Gastrocnemius medialis (tissue), 4 donors: Measurements from ENCODE around the gene MEGF11. TPM values are rescaled to one million over a fixed set of nuclear protein-coding genes. Genes with fewer than 3 reads are reported as not detected.

Experiments used
- ATAC-seq, 2 donors: fragments of 150-250 bp; one replicate each; pipeline ENCODE4 v1.9.1; 2016
- DNase-seq, 2 donors: peaks; one replicate each; pipeline ENCODE4 v3.0.0-alpha.2; 2019
- H3K27ac ChIP-seq, 4 donors: fragments of 200-600 bp; sonication (generic); 1 replicate in 1 of 4; 2 replicates in 3 of 4; pipeline ENCODE4 v1.5.1; 2016 to 2018; ENCODE audit warnings: mild to moderate bottlenecking in 2 of 4, moderate library complexity in 1 of 4
- H3K27me3 ChIP-seq, 3 donors: fragments of 200-600 bp; sonication (generic) in 2 of 3; 1 replicate in 1 of 3; 2 replicates in 2 of 3; pipeline versions ENCODE4 v1.5.1 to v1.6.0; 2016 to 2019; ENCODE audit warnings: mild to moderate bottlenecking in 1 of 3, moderate library complexity in 1 of 3
- H3K36me3 ChIP-seq, 2 donors: fragments of 200-600 bp; sonication (generic) in 1 of 2; one replicate each; pipeline ENCODE4 v1.5.1; 2017 to 2018
- H3K4me1 ChIP-seq, 2 donors: fragments of 200-600 bp; sonication (generic) in 1 of 2; one replicate each; pipeline ENCODE4 v1.5.1; 2016 to 2017; ENCODE audit warnings: mild to moderate bottlenecking in 2 of 2
- H3K4me3 ChIP-seq, 4 donors: fragments of 200-600 bp; sonication (generic) in 3 of 4; 1 replicate in 1 of 4; 2 replicates in 3 of 4; pipeline ENCODE4 v1.5.1; 2016 to 2019; ENCODE audit warnings: mild to moderate bottlenecking in 2 of 4
- H3K9me3 ChIP-seq, 3 donors: fragments of 200-600 bp; sonication (generic) in 2 of 3; 1 replicate in 1 of 3; 2 replicates in 2 of 3; pipeline ENCODE4 v1.5.1; 2016 to 2019
- POLR2A ChIP-seq, 2 donors: fragments of 450-650 bp; IDR thresholded peaks; one replicate each; pipeline ENCODE4 v1.6.1; 2017; ENCODE audit warnings: antibody characterized with exemption in 2 of 2, mild to moderate bottlenecking in 2 of 2, moderate library complexity in 2 of 2
- in situ Hi-C, 4 donors: fragments of 200-750 bp; cut with MboI; loops; one replicate each; pipeline versions ENCODE4 v1.15.0 to v1.8.0; 2017; ENCODE audit warnings: low sequenced_read_pairs in 4 of 4
- intact Hi-C: fragments of 100-400 bp; cut with DNase I; formaldehyde crosslinking; loops from one replicate; pipeline ENCODE4 v1.15.1; 2023; ENCODE audit warnings: low total_unique reads
- total RNA-seq, 4 donors: library from RNA; depleted of rRNA; stranded (reverse); fragments of >200 nt; gene quantifications; one replicate each; pipeline versions ENCODE4 v1.1.0 to v1.2.3, GENCODE V29; 2016
- TF ChIP-seq, protein P1 (sequence below), 5 experiments: fragments of 450-650 bp in 3 of 5; fragments of 200-600 bp in 2 of 5; sonication (generic) in 2 of 5; IDR thresholded peaks in 4 of 5; conservative IDR thresholded peaks in 1 of 5; 1 replicate in 4 of 5; 2 replicates in 1 of 5; pipeline ENCODE4 v1.5.1; 2016 to 2019; ENCODE audit warnings: antibody characterized with exemption in 5 of 5, mild to moderate bottlenecking in 3 of 5, moderate library complexity in 3 of 5

Gene MEGF11
- total RNA-seq, 4 donors from 2014 or later, result not detected

DNA sequence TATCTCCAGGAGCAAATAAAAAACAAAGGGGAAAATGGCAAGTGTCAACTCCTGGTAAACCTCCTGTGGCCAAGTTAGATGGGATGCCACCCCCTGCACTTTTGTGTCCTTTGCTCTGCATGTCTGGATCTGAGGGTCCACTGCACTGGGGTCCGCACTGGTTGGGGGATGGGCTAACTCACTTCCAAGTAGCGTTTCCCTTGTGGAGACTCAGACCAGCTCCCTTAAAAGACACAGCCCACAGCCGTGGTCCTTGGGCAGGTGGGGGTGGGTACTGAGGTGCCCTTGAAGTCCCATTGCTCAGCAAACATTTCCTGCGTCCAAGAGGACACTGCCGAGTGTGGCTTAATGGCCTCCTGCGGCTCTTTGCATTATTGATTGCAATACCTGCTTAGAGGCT, 188.2 kb downstream of the MEGF11 start:
- ATAC-seq (no peak), DNase-seq (no peak)
- H3K27ac ChIP-seq, result no peak overlapping the region
- H3K27me3 ChIP-seq, result no peaks in the 10 kb centered on the region
- H3K9me3 ChIP-seq, result no peaks in the 10 kb centered on the region
- no peak overlapping the region for H3K4me3 ChIP-seq
- no peaks in the 10 kb centered on the region for H3K36me3 ChIP-seq
- intact Hi-C loops, result no loop called here
- no peaks in the 10 kb centered on the region for H3K4me1 ChIP-seq
- in situ Hi-C loops, result no loop called here
- TF ChIP-seq, protein P1, sequence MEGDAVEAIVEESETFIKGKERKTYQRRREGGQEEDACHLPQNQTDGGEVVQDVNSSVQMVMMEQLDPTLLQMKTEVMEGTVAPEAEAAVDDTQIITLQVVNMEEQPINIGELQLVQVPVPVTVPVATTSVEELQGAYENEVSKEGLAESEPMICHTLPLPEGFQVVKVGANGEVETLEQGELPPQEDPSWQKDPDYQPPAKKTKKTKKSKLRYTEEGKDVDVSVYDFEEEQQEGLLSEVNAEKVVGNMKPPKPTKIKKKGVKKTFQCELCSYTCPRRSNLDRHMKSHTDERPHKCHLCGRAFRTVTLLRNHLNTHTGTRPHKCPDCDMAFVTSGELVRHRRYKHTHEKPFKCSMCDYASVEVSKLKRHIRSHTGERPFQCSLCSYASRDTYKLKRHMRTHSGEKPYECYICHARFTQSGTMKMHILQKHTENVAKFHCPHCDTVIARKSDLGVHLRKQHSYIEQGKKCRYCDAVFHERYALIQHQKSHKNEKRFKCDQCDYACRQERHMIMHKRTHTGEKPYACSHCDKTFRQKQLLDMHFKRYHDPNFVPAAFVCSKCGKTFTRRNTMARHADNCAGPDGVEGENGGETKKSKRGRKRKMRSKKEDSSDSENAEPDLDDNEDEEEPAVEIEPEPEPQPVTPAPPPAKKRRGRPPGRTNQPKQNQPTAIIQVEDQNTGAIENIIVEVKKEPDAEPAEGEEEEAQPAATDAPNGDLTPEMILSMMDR (IDR thresholded peaks at IDR 0.05 in 4 of 5, conservative IDR thresholded peaks at IDR 0.05 in 1 of 5), result no peak
- TF ChIP-seq POLR2A (IDR thresholded peaks at IDR 0.05), result no peak

DNA sequence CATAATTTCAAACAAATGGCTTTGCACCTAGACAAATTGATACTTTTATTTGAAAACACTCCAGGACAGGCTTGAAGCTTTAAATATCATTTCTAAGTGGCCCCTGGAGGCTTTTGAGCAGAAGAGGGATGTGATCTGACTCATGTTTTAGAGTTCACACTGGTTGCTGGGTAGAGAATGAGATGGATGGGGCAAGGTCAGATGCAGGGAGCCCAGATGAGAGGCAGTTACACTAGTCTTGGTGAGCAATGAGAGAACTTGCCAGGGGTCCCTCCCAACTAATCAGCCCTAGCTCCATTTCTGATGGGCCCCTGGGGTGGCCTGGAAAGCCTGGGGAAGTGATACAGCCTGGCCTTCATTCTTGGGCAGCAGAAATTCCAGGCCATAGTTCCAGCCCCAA, 190.4 kb downstream of the MEGF11 start:
- intact Hi-C loops (no loop called here), in situ Hi-C loops (no loop called here)
- Histone ChIP-seq H3K36me3 (no peaks in the 10 kb centered on the region), H3K27me3 (no peaks in the 10 kb centered on the region), H3K9me3 (no peaks in the 10 kb centered on the region), H3K27ac (no peak overlapping the region), H3K4me1 (no peaks in the 10 kb centered on the region), H3K4me3 (no peak overlapping the region)
- TF ChIP-seq POLR2A (IDR thresholded peaks at IDR 0.05), result no peak
- TF ChIP-seq, protein P1 (IDR thresholded peaks at IDR 0.05 in 4 of 5, conservative IDR thresholded peaks at IDR 0.05 in 1 of 5), result no peak
- no peak for DNase-seq
- ATAC-seq, result no peak

DNA sequence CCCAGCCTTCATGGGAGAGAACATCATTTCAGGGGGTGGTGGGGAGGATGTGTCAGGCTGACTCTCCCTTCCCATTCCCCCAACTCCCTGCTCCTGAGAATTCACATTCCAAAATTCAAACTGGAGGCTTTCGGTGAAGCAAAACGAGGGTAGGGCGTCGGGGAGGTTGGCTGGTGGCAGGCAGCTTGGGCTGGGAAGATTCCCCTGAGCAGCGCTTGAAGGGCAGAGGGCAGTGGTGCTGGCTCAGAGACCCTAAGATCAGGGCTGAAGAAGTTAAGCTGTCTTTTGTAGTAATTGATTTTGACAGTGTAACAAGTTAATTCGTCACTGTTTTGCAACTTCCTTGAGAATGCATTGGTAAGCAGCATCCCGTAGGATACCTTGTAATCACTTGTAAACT, 196.5 kb downstream of the MEGF11 start:
- no peak overlapping the region for H3K4me3 ChIP-seq
- intact Hi-C loops (no loop called here), in situ Hi-C loops (no loop called here)
- no peaks in the 10 kb centered on the region for H3K27me3 ChIP-seq
- DNase-seq (no peak), ATAC-seq (no peak)
- H3K27ac ChIP-seq, result no peak overlapping the region
- TF ChIP-seq POLR2A (IDR thresholded peaks at IDR 0.05), result no peak
- TF ChIP-seq, protein P1 (IDR thresholded peaks at IDR 0.05 in 4 of 5, conservative IDR thresholded peaks at IDR 0.05 in 1 of 5), result no peak
- no peaks in the 10 kb centered on the region for H3K36me3 ChIP-seq
- H3K4me1 ChIP-seq, result no peaks in the 10 kb centered on the region
- H3K9me3 ChIP-seq, result no peaks in the 10 kb centered on the region

DNA sequence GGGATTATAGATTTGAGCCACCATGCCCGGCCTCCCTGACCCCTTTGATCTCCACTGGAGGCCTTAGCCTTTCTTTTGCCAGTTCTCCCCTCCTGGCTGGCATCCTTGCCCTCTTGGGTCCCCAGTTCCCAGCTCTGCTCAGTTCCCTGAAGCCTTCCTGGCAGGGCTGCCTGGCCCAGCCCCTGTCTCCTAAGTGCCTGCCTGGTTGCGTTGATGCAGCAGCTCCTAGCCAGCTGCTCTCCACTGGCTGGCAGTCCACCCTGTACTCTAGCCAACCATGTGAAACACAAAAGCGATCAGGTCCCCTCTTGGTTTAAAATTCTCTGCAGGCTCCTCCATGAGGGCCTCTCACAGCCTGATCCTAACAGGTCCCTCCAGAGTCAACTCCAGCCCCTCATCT, 199.6 kb downstream of the MEGF11 start:
- ATAC-seq (no peak), DNase-seq (no peak)
- no peaks in the 10 kb centered on the region for H3K27me3 ChIP-seq
- no peaks in the 10 kb centered on the region for H3K4me1 ChIP-seq
- no peak for TF ChIP-seq POLR2A (IDR thresholded peaks at IDR 0.05)
- TF ChIP-seq, protein P1 (IDR thresholded peaks at IDR 0.05 in 4 of 5, conservative IDR thresholded peaks at IDR 0.05 in 1 of 5), result no peak
- intact Hi-C loops (no loop called here), in situ Hi-C loops (no loop called here)
- no peak overlapping the region for H3K4me3 ChIP-seq
- no peak overlapping the region for H3K27ac ChIP-seq
- H3K36me3 ChIP-seq, result no peaks in the 10 kb centered on the region
- H3K9me3 ChIP-seq, result no peaks in the 10 kb centered on the region

DNA sequence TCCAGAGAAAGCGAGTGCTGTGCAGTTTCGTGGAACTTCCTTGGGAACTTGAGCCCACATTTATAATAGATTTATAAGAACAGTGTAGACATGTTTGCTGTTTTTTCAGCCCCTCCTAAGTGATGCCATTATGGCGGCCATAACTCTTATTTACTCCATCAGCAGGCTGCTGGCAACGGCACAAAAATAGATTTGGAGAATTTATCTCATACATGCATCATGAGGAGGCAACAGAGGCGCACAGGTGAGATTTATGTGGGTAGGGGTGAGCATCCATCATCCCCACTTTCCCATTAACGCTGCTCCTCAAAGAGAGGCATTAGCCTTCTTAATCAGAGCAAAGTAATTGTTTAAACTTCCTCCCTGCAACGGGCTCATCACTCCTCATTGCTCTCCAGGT, 201.7 kb downstream of the MEGF11 start:
- intact Hi-C loops (no loop called here), in situ Hi-C loops (no loop called here)
- H3K36me3 ChIP-seq, result no peaks in the 10 kb centered on the region
- no peak overlapping the region for H3K4me3 ChIP-seq
- TF ChIP-seq POLR2A (IDR thresholded peaks at IDR 0.05), result no peak
- TF ChIP-seq, protein P1 (IDR thresholded peaks at IDR 0.05 in 4 of 5, conservative IDR thresholded peaks at IDR 0.05 in 1 of 5), result no peak
- H3K9me3 ChIP-seq, result no peaks in the 10 kb centered on the region
- H3K27me3 ChIP-seq, result no peaks in the 10 kb centered on the region
- peaks cover 0 to 7% of the 10 kb centered on the region in 2 donors for H3K4me1 ChIP-seq
- DNase-seq (no peak), ATAC-seq (no peak)
- H3K27ac ChIP-seq, result no peak overlapping the region
